Measurements from ENCODE around the gene MAP1B.

DNA sequence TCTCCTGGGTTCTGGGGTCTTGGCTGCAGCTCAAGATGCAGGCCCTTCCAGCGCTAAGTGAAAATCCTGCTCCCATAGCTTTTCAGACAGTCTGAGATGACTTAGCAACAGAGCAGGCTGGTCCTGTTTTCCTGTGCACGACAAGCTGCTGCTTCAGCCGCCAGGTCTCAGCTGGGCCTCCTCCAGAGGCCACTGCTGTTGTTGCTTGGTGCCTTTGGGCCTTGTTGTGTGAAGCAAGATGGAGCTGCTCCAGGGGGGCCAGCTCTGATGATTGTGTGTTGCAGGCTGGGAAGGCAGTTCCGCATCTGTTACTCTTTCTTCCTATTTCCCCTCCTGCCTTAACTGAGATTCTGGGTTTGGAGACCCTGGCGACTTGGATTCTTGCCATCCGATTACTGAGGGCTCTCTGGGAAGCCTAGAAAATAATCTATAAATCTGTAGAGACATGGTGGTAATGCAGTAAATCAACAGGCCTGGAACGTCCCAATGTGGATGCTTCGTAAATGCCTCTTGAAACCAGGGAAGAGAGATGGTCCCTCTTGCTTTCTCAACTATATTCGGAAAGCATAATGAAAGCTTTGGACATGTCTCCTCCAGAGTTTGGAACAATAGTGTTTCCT lies 3.2 kb downstream of the MAP1B start:
- TF ChIP-seq CTCF (IDR thresholded peaks at IDR 0.05 in 2 of 3, conservative IDR thresholded peaks at IDR 0.05 in 1 of 3; ENCODE audit: borderline replicate concordance in 1 of 3, insufficient read depth in 1 of 3, low read depth in 2 of 3, low read length in 2 of 3) (no peak), POLR2AphosphoS5 (IDR thresholded peaks at IDR 0.05; ENCODE audit: low read depth, low read length) (no peak), POLR2A (IDR thresholded peaks at IDR 0.05; ENCODE audit: borderline replicate concordance, extremely low read depth, insufficient read depth, insufficient read length) (no peak), MAX (IDR thresholded peaks at IDR 0.05) (no peak), EZH2 (IDR thresholded peaks at IDR 0.05) (no peak), CEBPB (IDR thresholded peaks at IDR 0.05; ENCODE audit: low read depth) (no peak), EZH2phosphoT487 (IDR thresholded peaks at IDR 0.05; ENCODE audit: borderline replicate concordance) (no peak), YY1 (IDR thresholded peaks at IDR 0.05; ENCODE audit: extremely low read depth, insufficient replicate concordance, low read depth, low read length) (no peak), JUND (IDR thresholded peaks at IDR 0.05) (no peak), SP1 (IDR thresholded peaks at IDR 0.05; ENCODE audit: low read depth) (no peak), ZFX (IDR thresholded peaks at IDR 0.05) (no peak), RAD21 (IDR thresholded peaks at IDR 0.05; ENCODE audit: low read depth) (no peak), CBX3 (IDR thresholded peaks at IDR 0.05; ENCODE audit: low read depth) (no peak), FOSL1 (IDR thresholded peaks at IDR 0.05; ENCODE audit: low read depth) (no peak)
